DMS79 treated with DMSO at 0.1 percent for 48 hours (cell line): ENCODE data around the gene C14orf119.
A peak's percentile ranks its signal among the peaks of the same experiment; 100 is the strongest.

Experiments used
- DNase-seq: peaks from one replicate; lab custom pipeline; 2025; lab: John Stamatoyannopoulos, UW

Gene C14orf119

GRCh38 chr14:23109769-23110168, 14.5 kb downstream of the C14orf119 start:
- no peak for DNase-seq

- no peak for DNase-seq
Observed at GRCh38 chr14:23110579-23111365, 15.5 kb downstream of the C14orf119 start.

GRCh38 chr14:23112359-23113178, 17.3 kb downstream of the C14orf119 start:
- DNase-seq, result no peak

GRCh38 chr14:23113431-23114119, 18.3 kb downstream of the C14orf119 start:
- no peak for DNase-seq

- no peak for DNase-seq
Observed at GRCh38 chr14:23114120-23114458, 18.8 kb downstream of the C14orf119 start.

GRCh38 chr14:23114669-23115038, 19.3 kb downstream of the C14orf119 start:
- no peak for DNase-seq

GRCh38 chr14:23115039-23115731, 19.9 kb downstream of the C14orf119 start:
- peak; percentile 16 for DNase-seq

- DNase-seq, result no peak
Observed at GRCh38 chr14:23115918-23116317, 20.6 kb downstream of the C14orf119 start.

GRCh38 chr14:23117371-23118020, 22.2 kb downstream of the C14orf119 start:
- DNase-seq, result no peak

- DNase-seq, result no peak
Observed at GRCh38 chr14:23118506-23119362, 23.4 kb downstream of the C14orf119 start, which contains the start of gene CEBPE. CEBPE (minus strand) TSS chr14:23119255; CDS start chr14:23119091, 164 bp downstream.

GRCh38 chr14:23119363-23120327, 24.3 kb downstream of the C14orf119 start:
- DNase-seq, result no peak

- DNase-seq, result peak; percentile 92
Observed at GRCh38 chr14:23120541-23121251, 25.4 kb downstream of the C14orf119 start.

GRCh38 chr14:23121361-23121771, 26.1 kb downstream of the C14orf119 start:
- no peak for DNase-seq

- peak; percentile 7 for DNase-seq
Observed at GRCh38 chr14:23122086-23122485, 26.8 kb downstream of the C14orf119 start.

GRCh38 chr14:23123419-23123818, 28.1 kb downstream of the C14orf119 start:
- peak; percentile 23 for DNase-seq

GRCh38 chr14:23124337-23124954, 29.1 kb downstream of the C14orf119 start:
- no peak for DNase-seq

GRCh38 chr14:23125011-23125410, 29.7 kb downstream of the C14orf119 start:
- DNase-seq, result no peak

GRCh38 chr14:23125933-23126524, 30.7 kb downstream of the C14orf119 start:
- no peak for DNase-seq
